CD4-positive, alpha-beta T cell treated with Interleukin-4 for 4 hours (primary cell): ENCODE measurements around the gene TMED7.
"Not testable (repeated sequence)": the region's sequence is repeated elsewhere in the genome, so short reads cannot be mapped to it uniquely, and the experiment has no call there.

Experiments used
- DNase-seq: peaks from one replicate; pipeline ENCODE4 v3.0.0-alpha.2; 2020

The TMED7 gene

DNA sequence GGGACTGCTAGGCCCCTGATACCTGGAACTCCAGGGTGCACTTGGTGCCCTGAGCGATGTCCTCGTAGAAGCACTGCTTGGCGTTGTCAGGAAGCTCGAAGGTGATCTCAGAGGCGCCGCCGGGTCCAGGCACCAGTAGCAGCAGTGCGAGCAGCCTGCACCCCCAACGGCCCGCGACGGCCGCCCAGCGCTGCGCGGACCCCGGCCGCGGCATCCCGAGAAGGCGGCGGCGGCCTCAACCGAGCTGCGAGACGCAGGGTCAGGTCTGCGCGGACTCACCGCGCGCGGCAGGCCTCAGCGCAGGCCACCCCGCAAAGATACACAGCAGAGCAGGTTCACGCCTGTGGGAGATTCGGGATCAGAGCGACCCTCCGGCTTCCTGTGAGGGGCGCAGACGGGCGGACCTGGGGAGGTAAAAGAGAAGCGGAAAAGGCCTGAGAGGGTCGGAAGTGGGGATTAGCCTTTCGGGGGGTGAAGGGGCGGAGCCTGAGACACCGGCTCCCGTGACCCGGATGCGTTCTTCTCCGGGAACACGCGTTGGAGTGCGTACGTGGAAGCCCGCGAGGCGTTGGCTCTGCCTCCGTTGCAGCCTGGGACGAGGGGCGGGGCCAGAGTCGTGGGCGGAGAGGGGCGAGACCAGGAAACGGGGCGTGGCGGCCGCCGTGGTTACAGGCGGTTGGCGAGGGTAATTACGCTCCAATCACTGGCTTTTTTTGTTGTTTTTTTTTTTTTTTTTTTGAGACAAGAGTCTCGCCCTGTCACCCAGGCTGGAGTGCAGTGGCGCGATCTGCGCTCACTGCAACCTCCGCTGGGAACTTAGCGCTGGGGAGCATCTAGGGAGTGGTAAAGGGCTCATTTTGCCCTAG lies at the start of gene TMED7:
Gene TMED7 (minus strand): TSS at position 458 of the 866 bp plus-strand sequence. CDS start 244 bp downstream, at position 214.
- peak; percentile 99 for DNase-seq

DNA sequence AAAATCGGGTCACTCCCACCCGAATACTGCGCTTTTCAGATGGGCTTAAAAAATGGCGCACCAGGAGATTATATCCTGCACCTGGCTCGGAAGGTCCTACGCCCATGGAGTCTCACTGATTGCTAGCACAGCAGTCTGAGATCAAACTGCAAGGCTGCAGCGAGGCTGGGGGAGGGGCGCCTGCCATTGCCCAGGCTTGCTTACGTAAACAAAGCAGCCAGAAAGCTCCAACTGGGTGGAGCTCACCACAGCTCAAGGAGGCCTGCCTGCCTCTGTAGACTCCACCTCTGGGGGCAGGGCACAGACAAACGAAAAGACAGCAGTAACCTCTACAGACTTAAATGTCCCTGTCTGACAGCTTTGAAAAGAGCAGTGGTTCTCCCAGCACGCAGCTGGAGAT lies 48.9 kb upstream of the TMED7 start:
- not testable (repeated sequence) for DNase-seq

DNA sequence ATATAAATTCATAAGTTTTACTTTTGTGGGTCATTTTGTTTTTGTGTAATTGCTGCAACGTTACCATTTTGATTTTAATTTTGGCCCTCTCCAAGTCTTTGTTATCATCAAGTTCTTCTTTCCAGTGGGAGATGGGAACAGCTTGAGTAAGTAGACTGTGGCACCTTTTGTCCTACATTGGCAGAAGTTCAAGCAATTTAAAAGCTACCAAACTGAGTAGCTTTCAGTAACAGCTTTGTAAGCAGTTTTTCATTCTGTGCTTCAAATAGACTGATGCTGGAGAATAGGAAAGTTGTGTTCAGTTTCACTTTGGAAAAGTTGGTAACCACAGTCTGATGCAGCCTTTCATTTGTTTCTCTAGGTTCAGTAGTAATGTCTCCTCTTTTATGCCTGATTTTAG lies 47.8 kb upstream of the TMED7 start:
- DNase-seq = no peak

DNA sequence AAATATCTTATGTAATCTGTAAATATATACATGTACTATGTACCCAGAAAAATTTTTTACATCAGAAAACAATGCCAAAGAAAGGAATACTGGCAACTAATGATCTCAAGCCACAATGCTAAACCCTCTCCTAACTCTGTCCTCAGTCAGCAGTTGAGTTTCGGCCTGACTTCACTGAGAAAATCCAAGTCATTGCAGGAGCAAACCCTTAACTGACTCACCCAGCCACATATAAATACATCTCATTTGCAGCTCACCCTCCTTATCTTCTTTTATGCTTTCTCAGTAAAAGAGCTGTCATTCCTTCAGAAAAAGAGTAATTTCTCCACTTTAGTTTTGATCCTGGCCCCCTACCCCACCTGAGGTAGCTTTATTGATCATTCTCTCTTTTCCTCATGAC lies 46.1 kb upstream of the TMED7 start:
- DNase-seq = no peak

DNA sequence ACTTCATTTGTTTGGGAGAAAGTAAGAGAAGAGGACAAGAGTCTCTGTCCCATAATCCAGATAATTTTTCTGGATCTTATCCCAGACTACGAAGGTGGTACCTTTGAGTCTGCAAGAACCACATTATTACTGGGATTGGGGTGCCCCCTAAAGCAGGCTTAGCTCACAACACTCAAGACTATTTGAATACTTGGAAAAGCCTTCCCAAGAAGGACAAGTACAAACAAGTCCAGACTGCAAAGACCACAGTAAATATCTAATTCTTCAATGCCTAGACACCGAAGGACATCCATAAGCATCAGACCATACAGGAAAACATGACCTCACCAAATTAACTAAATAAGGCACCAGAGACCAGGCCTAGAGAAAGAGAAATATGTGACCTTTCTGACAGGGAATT lies 40.2 kb upstream of the TMED7 start:
- DNase-seq = no peak

DNA sequence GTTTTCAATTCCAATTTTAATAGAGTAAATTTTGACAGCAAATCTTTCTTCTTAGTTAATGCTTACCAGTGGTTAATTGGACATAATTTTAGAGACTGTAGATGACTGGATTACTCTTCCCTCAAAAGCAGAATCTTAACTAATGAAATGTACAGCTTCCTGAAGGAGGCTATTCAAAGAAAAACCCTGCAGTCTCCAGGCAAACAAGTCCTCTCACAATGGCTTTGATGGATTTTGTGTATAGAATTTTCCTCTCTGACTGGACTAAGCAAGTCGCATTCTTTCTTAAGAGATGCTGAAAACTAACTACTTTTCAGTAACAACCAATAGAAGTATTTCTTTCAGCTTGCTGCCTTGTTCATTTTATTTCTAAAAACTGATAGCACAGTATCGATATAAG lies 35.7 kb upstream of the TMED7 start:
- DNase-seq = no peak

DNA sequence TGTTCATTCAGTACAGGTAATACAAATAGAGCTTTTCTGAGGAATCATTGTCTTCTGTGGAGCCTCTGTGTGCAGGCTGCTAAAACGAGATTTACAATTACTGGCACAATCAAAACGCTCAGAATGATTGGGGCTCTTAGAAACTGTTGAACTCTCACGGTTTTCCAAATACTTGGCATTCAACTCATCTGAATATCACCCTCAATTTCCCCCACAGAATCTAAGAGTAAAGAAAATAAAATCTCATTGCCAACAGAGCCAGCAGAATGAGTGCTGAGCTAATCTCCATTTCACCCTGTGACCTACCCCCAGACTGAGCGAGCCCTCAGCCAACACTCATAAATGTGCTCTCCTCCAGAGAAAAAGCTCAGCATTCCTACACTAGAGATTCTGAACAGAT lies 35.3 kb upstream of the TMED7 start:
- DNase-seq = no peak

DNA sequence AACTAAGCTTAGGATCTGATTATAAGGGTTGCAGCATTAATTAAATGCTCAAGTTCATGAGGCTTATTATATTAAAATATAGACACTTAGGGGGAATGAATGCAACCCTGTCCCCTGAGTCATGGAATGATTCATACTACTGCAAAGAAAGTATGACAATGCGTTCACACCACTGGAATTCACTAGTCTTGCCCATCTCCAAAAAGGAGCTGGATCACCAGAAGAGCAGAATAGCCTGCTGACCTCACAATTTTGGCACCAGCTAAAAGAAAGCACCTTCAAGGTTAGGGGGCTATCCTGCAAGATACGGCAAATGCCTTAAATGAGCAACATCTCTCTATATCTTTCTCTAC lies 32.0 kb upstream of the TMED7 start:
- DNase-seq = no peak

DNA sequence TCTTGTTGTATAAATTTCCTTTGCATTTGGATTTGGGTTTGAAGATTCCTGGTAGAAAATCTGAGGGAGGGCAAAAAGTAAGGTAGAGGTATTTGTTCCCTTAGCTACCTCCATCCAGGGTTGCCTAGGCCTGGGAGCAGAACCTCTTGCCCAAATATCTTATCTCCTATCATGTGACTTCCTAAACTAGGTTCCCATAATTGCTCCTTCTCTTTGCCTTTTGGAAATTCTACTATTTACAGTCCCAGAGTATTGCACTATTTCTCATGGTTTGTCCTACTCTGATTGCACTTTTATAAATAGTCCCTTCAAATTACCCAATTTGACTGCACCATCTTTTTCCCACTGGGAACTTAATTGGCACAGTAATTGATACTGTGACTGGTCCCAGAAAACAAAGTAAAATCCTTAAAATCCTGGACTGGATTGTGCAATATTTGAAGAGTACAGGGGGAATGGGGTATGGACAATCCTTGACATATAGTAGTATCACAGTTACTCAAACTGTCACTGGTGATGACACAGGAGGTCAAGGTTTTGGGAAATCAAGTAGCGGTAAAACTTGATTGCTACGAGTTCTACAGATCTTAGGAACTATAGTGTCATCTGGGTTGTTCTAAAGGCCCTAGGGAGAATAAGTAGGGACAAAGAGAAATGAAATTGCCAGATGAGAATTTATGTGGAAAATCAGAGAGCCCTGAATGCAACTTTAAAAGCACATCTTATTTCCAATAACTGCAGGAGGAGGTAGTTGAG lies 31.5 kb upstream of the TMED7 start:
- DNase-seq = no peak

DNA sequence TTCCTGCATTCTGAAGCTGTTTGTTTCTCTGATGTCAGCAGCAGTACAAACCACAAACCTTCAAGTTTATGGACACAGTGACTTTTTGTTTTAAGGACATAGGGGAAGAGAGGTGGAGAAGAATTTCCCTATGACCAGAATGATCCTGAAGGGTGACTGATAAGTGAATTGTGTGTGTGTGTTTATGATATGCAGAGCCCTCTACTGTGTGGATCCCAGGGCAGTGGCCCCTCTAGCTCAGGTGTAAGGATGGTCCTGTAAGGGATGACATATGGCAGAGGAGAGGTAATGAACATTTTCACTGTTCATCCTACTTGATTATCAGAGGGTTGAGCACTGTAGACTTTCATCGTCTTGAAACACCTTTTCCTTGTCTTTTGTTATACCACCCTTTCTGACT lies 30.6 kb upstream of the TMED7 start:
- no peak for DNase-seq

DNA sequence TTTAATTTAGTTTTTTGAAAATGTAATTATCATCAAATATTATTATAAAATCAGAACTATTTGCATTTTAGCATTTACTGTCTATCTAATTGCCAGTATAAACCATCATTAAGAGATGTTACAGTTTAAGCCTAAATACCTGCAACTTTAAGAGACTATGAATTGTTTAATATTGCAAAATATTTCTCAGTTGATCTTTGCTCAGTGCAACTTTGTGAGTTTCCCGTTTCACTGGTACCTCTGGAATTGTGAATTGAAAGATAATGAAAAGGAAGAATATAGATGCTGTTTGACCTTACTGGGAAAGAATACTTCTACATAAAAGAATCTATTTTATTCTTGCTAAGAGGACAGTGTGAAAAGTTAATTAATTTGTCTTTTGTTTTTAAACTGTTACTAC lies 30.2 kb upstream of the TMED7 start:
- no peak for DNase-seq

DNA sequence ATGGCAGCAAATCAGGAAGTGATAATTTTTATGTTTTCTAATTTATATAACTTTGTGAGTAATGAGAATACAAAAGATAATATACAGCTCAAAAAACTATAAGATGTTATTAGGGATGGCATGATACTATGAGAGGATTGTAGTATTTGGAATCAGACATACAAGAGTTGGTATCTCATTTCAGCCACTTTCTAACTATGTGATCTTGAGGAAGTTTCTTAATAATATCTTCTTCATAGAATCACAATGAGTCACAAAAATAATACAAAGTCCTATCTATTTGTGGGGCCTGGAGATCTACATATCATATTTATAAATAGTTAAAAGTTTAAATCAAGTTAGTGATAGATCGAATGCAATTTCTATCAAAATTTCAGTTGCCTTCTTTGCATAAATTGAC lies 23.7 kb upstream of the TMED7 start:
- no peak for DNase-seq

DNA sequence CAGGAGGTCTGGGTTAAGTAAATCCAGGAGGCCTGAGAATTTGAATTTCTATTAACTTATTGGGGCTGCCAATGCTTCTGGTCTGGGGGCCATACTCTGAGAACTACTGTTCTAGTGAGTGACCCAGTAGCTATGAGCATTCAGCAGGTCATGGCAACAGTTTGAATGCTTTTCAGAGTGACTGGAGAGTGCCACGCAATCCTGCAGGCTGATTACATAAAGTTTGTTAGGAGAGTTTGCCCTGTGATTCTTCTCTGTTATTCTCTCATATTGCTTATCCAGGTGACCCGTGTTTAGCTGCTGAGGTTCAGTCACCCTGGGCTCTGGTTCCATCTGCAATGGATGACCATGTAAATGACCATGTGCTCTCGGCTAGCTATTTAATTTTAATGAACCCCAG lies 22.2 kb upstream of the TMED7 start:
- DNase-seq = no peak

DNA sequence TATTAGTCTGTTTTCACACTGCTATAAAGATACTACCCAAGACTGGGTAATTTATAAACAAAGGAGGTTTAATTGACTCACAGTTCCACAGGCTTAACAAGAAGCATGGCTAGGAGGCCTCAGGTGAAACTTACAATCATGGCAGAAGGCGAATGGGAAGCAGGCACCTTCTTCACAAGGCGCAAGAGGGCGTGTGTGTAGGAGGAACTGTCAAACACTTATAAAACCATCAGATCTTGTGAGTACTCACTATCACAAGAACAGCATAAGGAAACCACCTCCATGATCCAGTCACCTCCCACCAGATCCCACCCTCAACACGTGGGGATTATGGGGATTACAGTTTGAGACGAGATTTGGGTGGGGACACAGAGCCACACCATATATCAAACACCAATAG lies 19.6 kb upstream of the TMED7 start:
- not testable (repeated sequence) for DNase-seq

DNA sequence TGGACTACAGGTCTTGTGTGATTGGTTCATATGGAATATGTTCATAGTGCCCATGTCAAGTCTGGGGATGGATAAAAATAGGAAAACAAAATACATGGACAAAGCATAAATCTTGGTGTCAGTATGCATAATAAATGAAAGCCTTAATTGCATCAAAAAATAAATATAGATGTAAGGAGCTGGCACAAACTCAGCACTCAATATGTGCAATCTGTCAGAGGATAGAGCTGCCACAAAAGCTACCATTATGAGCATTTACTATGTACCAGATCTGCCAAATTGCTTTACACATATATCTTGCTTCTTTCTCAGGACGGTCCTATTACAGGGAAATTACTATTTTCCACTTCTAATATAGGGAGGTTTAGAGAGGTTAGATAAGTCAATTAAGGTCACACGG lies 18.2 kb upstream of the TMED7 start:
- no peak for DNase-seq

DNA sequence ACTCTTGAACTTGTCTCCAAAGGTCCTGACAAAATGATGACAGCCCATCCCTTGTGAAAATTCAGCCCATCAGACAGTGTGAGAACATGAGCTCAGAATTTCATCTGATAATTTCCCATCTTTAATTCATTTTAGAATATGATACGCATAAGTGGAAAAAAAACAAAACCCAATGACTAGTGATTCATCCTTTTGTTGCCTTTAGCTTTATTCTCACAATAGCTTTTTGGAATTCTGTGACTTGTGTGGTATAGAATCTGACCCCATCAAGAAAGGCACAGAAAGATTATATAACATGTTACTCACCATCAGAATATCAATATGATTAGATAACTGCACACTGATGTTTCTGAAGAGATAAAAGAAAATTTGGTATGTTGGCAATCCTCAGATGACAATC lies 16.1 kb upstream of the TMED7 start:
- no peak for DNase-seq

DNA sequence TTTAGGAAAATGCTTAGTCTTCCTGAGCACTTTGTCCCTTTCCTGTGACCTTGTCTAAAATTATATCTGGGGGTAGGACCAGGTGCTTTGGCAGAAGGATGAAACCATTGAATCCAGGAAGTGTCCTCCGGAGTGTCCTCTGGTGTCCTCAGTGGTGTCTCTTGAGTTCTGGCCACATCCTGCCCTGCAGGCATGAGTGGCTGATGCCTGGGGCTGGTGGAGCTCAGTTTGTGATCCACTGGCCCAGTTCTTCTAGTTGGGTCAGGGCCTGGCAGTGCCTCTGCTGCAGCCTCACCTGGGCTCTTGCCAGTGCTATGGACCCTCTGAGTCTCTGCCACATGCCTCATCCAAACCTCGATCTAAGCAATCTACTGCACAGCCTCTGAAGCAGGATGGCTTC lies 14.4 kb upstream of the TMED7 start:
- DNase-seq = no peak

DNA sequence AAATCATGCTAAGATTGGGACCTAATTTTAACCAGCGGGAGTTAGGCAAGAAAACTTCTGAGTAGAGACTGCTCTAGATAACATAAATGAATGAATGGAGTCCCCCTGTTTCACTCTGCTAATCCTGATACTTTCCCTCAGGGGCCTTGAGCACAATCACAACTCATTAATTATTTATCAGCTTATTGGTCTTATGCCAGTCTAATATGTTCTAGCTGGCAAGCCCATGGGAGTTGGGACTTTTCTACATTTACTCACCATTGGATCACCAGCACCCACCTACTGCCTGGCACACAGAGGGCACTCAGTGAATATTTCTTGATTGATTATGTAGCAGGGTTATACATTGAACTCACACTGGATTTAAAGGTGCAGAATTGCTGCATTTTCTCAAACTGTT lies 13.5 kb upstream of the TMED7 start:
- no peak for DNase-seq

DNA sequence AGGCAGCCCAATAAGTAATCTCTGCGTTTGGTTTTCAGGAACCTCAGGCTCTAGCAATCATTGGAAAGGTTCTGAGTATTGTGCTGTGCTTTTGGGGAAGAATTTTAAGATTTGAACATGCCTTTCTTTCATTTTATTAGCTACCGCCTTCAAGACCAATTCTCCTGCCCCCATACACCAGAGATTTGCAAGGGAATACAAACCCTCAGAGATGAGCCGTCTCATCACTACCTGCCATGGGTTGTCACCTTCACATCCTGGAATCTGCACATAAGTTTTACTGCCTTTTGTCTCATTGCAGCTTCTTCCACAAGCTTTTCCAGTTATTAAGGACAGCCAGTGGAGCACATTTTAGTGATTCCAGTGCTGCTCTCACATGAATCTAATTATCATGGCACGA lies 11.7 kb upstream of the TMED7 start:
- no peak for DNase-seq

DNA sequence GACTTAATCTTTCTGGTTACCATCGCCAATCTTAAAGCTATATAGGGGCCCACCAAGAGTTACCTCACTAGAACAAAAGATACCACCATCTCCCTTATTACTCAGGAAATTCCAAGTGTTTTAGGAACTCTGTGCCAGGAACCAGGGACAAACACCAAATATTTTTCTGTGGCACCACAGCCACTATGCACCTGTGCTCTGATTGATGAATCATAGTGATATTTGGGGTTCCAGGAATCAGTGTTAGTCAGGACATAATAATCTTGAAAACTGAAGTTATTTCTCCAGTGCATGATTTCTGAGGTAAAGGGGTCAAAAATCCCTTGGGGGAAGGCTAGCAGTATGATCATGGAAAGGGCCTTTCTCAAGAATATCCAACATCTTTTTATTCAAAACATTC lies 10.2 kb upstream of the TMED7 start:
- no peak for DNase-seq

DNA sequence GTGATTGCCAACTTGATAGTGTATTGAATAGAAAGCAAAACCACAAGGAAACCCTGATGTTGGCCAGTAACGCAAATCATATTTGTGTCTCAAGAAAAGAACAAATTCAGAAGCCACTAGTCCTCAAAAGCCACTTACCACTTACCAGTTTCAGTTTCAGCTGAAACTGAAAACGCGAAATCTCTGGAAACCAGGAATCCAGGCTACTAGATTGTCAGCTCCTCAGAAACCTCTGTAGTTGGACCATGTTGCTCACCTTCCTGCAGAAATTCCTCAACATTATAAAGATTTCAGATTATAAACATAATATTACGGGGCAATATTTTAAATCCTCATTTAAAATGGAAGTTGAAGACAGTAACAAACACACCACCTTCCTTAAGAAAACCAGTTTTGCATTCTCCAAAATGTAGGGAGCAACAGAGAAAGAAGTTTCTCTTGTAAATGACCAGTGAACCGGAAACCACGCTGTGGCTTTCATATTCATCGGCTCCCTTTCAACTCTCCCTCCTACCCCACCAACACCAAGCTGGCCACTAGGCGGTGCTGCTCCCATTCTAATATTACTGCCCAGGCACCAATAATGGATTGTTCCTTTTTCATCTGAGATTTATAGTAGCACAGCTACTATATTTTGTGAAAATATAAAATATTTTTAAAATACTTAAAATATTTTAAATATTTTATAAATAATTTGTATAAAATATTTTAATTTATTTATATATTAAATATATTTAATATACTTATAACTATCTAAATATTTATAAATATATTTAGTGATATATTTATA lies 8.7 kb upstream of the TMED7 start:
- DNase-seq = peak; percentile 83

DNA sequence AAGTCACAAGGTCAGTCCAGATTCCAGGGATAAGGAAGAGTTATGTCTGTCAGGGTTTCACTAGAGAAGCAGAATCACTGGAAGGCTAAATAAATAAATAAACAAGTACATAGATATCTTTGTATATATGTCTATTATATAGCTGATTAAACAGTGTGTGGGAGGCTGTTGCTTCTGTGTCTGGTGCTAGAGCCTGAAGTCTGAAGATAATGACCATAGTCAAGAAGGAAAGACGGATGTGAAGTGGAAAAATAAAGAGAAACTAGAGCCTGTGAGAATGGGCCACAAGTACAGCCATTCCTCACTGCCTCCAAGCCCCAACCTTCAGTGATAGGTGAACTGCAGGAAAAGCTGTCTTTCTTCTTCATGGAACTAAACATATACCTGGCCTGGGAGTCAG lies 4.1 kb upstream of the TMED7 start:
- no peak for DNase-seq

DNA sequence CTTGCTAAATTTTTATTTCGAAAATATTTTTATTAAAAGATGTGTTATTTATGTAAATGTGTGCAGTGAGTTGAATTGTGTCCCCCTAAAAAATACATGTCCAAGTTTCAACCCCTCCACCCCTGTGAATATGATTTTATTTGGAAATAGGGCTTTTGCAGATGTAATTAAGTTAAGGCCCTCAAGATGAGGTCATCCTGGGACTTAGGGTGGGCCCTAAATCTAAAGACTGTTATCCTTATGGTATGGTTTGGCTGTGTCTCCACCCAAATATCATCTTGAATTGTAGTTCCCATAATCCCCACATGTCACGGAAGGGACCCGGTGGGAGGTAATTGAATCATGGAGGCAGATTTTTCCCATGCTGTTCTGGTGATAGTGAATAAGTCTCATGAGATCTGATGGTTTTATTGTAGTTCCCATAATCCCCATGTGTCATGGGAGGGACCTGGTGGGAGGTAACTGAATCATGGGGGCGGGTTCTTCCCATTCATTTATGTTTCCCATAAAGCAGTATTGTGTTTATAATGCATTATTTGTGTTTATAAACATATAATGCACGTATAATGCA lies 1.5 kb upstream of the TMED7 start:
- no peak for DNase-seq
